Osteoblast (primary cell): ENCODE data around the gene FARSB. TPM values are rescaled to one million over a fixed set of nuclear protein-coding genes. Genes with fewer than 3 reads are reported as not detected.

Experiments used
- DNase-seq: peaks from one replicate; pipeline ENCODE4 v3.0.0; 2011; ENCODE audit warnings: low spot score, mixed read lengths; ENCODE audit not compliant: insufficient read length; ENCODE audit errors: missing footprints
- H2AFZ ChIP-seq: 2 replicates; pipeline ENCODE4 v1.6.0; 2011; ENCODE audit warnings: mild to moderate bottlenecking, low read length
- H3K27ac ChIP-seq: 2 replicates; pipeline ENCODE4 v1.5.1; 2011; ENCODE audit warnings: mild to moderate bottlenecking, low read depth, low read length, moderate library complexity
- H3K27me3 ChIP-seq: 2 replicates; pipeline ENCODE4 v1.6.0; 2012; ENCODE audit warnings: mild to moderate bottlenecking, control low read depth, inconsistent platforms, low read length, moderate library complexity; ENCODE audit not compliant: insufficient read depth
- H3K36me3 ChIP-seq: 2 replicates; pipeline ENCODE4 v1.5.1; 2011; ENCODE audit warnings: mild to moderate bottlenecking, low read length, control low read depth, moderate library complexity; ENCODE audit not compliant: insufficient read depth
- H3K4me1 ChIP-seq: 2 replicates; pipeline ENCODE4 v1.5.1; 2011; ENCODE audit warnings: mild to moderate bottlenecking, low read length, control low read depth, moderate library complexity; ENCODE audit not compliant: insufficient read depth
- H3K4me2 ChIP-seq: 2 replicates; pipeline ENCODE4 v1.6.0; 2011; ENCODE audit warnings: mild to moderate bottlenecking, low read length; ENCODE audit not compliant: insufficient read depth
- H3K4me3 ChIP-seq: fragments of 200-600 bp; sonication (generic); 3 replicates; pipeline ENCODE4 v1.5.1; 2012; ENCODE audit warnings: mild to moderate bottlenecking, low read length, inconsistent platforms; ENCODE audit not compliant: insufficient read depth
- H3K79me2 ChIP-seq: 2 replicates; pipeline ENCODE4 v1.6.0; 2012; ENCODE audit warnings: mild to moderate bottlenecking, low read length, control low read depth, inconsistent platforms; ENCODE audit not compliant: insufficient read depth
- H3K9me3 ChIP-seq: 2 replicates; pipeline ENCODE4 v1.5.1; 2011; ENCODE audit warnings: low read depth, low read length, control low read depth
- H4K20me1 ChIP-seq: 2 replicates; pipeline ENCODE4 v1.6.0; 2012; ENCODE audit warnings: mild to moderate bottlenecking, low read length, control low read depth; ENCODE audit not compliant: insufficient read depth
- CTCF ChIP-seq: IDR thresholded peaks from 2 replicates; pipeline ENCODE4 v1.5.1; 2011; ENCODE audit warnings: mild to moderate bottlenecking, low read depth, low read length, moderate library complexity; ENCODE audit errors: extremely low read depth
- total RNA-seq: library from RNA; depleted of rRNA; stranded (reverse); fragments of >200 nt; gene quantifications from 2 replicates; pipeline ENCODE4 v1.2.3, GENCODE V29; 2012

FARSB gene
- total RNA-seq, 1 donor = 15.2 TPM

- DNase-seq = no peak
- H3K4me1 ChIP-seq = peaks cover 12% of the 10 kb centered on the region
- H3K9me3 ChIP-seq = no peaks in the 10 kb centered on the region
- H4K20me1 ChIP-seq = peaks cover 4% of the 10 kb centered on the region
- H3K79me2 ChIP-seq = peaks cover 73% of the 10 kb centered on the region
- no peak overlapping the region for H3K4me3 ChIP-seq
- peaks cover 7% of the 10 kb centered on the region for H3K36me3 ChIP-seq
- H3K4me2 ChIP-seq = no peak overlapping the region
- TF ChIP-seq CTCF = no peak
- no peaks in the 10 kb centered on the region for H3K27me3 ChIP-seq
- H3K27ac ChIP-seq = no peak overlapping the region
- no peak overlapping the region for H2AFZ ChIP-seq
Measured at GRCh38 chr2:222652491-222653255, 3.2 kb downstream of the FARSB start.

GRCh38 chr2:222651718-222652418, 4.0 kb downstream of the FARSB start:
- H3K79me2 ChIP-seq = peaks cover 72% of the 10 kb centered on the region

GRCh38 chr2:222649801-222650200, 6.1 kb downstream of the FARSB start:
- peaks cover 22% of the 10 kb centered on the region for H3K36me3 ChIP-seq
- DNase-seq = no peak
- peaks cover 7% of the 10 kb centered on the region for H3K4me1 ChIP-seq
- H4K20me1 ChIP-seq = peaks cover 4% of the 10 kb centered on the region
- no peak overlapping the region for H2AFZ ChIP-seq
- TF ChIP-seq CTCF = no peak
- H3K79me2 ChIP-seq = peaks cover 56% of the 10 kb centered on the region
- H3K4me2 ChIP-seq = no peak overlapping the region
- H3K9me3 ChIP-seq = no peaks in the 10 kb centered on the region
- no peak overlapping the region for H3K4me3 ChIP-seq
- no peak overlapping the region for H3K27ac ChIP-seq
- H3K27me3 ChIP-seq = no peaks in the 10 kb centered on the region

More at GRCh38 chr2:222651718-222652418, 4.0 kb downstream of the FARSB start:
- Histone ChIP-seq H3K9me3 (no peaks in the 10 kb centered on the region), H3K36me3 (peaks cover 12% of the 10 kb centered on the region), H3K27me3 (no peaks in the 10 kb centered on the region), H3K4me3 (no peak overlapping the region), H3K4me2 (no peak overlapping the region), H4K20me1 (peaks cover 4% of the 10 kb centered on the region), H3K4me1 (peaks cover 8% of the 10 kb centered on the region), H3K27ac (no peak overlapping the region), H2AFZ (no peak overlapping the region)
- TF ChIP-seq CTCF = no peak
- no peak for DNase-seq

DNA sequence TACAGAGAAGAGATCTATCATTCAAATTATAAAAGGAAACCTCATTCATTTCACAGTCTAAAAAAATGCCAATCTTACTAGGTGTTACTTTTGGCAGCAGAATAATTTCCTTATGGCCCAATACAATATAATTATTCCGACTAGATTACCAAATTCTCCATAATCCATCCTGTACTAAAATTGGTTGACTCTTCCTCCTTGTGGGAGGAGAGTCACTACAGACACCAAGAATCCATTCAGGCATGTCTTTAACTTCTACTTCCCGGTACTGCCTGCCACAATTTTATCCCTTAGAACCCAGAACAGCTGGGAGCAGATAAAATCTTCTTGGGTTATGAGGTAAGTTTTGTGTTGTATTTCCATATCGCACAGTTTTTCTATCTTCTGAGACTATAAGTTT, 9.9 kb downstream of the FARSB start:
- Histone ChIP-seq H3K9me3 (no peaks in the 10 kb centered on the region), H3K4me3 (no peak overlapping the region), H4K20me1 (no peaks in the 10 kb centered on the region), H2AFZ (no peak overlapping the region), H3K27ac (no peak overlapping the region), H3K4me1 (no peaks in the 10 kb centered on the region), H3K4me2 (no peak overlapping the region), H3K36me3 (peaks cover 30% of the 10 kb centered on the region), H3K79me2 (peaks cover 19% of the 10 kb centered on the region), H3K27me3 (no peaks in the 10 kb centered on the region)
- TF ChIP-seq CTCF = no peak
- no peak for DNase-seq
